GM18907 (cell line): ENCODE measurements around the gene GLYR1.

Experiments
- ATAC-seq: cut with Tn5 transposase; IDR thresholded peaks from one replicate; pipeline ENCODE4 v1.9.1; 2021; ENCODE audit warnings: mild to moderate bottlenecking, moderate library complexity; ENCODE audit not compliant: unreplicated experiment

The GLYR1 gene

GRCh38 chr16:4880006-4880580, 33.0 kb upstream of the GLYR1 start:
- no peak for ATAC-seq

DNA sequence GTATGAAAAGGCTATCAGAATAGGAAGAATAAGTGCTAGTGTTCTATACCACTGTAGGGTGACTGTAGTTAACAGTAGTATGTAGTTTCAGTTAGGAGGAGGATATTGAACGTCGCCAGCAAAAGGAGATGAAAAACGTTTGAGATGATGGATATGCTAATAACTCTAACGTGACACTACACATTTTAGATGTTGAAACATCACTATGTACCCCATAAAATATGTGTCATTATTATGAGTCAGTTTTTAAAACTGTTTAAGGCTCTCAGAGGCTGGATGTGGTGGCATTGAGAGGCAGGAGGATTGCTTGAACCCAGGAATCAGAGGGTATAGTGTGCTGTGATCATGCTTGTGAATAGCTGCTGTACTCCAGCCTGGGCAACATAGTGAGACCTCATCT, 32.0 kb upstream of the GLYR1 start:
- ATAC-seq: no peak

DNA sequence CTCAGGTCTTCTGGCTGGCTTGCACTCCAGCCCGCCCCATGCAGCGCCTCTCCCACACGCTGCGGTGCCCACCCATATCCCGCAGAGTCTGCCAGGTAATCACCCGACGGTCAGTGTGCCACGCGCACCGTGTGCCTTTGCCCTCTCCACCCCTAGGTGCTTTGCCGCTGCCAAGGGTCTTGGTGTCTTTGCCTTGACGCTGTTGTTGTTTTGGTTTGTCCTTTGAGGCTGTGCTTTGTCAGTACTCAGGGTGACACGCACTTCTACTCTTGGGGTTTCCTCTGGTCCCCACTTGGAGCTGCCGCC, 30.2 kb upstream of the GLYR1 start:
- ATAC-seq: no peak

- ATAC-seq: no peak
Observed at GRCh38 chr16:4876646-4877379, 29.7 kb upstream of the GLYR1 start.

DNA sequence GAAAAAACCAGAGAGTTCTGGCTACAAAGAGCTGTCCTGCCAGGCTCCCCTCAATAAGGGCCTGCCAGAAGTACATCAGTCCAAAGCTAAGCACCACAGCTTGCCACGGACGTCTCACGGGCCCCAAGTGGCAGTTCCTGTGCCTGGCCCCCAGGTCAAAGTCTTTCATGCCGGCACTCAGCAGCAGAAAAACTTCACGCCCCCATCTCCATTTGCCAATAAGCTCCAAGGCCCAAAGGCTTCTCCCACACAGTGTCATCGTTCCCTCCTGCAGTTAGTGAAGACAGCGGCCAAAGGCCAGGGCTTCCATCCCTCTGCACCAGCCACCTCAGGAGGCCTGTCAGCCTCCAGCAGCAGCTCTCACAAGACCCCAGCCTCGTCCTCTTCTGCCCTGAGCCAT, 27.6 kb upstream of the GLYR1 start:
- no peak for ATAC-seq

DNA sequence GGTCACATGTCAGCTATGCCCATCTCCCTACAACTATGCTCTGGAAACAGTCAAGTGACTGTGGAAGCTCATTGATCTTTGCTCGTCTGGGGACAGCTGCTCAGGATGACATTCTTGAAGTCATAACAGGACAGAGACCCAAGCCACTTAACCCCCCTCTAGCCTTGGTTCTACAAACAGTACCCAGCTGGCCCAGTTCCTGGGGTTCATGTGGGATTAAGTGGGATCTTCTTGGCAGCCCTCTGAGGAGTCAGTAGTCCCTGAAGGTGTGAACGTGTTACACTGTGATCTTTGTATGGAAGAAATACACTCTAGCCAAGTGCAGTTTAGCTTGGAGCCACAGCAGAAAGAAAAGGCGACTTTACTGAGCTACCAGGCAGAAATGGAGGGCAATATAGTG, 26.0 kb upstream of the GLYR1 start:
- ATAC-seq: no peak

- no peak for ATAC-seq
Observed at GRCh38 chr16:4871071-4871470, 24.0 kb upstream of the GLYR1 start.

- ATAC-seq: no peak
Observed at GRCh38 chr16:4870138-4870671, 23.1 kb upstream of the GLYR1 start.

GRCh38 chr16:4869147-4869805, 22.2 kb upstream of the GLYR1 start:
- ATAC-seq: no peak

DNA sequence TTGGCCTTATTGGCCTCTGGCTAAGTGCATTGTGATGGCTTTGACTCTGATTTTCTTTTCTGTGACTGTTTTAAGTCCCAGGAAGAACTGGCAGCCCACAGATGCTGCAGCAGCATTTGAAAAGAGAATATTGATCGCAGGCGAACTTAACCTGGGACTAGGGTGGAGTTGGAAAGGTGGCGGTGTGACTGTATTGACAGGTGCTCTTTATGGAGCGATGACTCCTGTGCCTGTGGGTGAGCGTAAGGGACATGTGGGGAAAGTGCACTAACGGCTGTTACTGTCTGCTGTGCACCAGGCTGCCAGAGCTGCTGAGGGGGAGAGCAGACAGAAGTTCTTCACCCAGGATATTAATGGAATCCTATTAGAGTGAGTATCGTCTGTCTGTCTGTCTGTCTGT, 21.4 kb upstream of the GLYR1 start:
- no peak for ATAC-seq

DNA sequence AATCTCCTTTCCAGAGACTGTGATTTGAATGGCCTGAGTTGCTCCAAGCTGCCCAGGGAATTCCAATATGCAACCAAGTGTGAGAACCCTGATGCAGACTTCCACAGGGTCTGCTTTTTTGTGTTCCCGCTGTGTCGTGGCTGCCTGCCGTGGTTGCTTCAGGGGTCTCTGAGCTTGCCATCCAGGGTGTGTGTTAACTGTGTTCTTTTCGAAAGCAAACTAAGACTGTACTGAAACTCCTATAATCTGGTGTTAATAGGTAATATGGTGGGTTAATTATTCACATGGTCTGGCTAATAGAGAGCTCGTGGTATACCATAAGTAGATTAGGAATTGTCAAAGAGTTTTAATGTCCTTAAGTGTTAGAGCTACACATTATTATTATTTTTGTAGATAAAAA, 20.9 kb upstream of the GLYR1 start:
- peak; percentile 80 for ATAC-seq

DNA sequence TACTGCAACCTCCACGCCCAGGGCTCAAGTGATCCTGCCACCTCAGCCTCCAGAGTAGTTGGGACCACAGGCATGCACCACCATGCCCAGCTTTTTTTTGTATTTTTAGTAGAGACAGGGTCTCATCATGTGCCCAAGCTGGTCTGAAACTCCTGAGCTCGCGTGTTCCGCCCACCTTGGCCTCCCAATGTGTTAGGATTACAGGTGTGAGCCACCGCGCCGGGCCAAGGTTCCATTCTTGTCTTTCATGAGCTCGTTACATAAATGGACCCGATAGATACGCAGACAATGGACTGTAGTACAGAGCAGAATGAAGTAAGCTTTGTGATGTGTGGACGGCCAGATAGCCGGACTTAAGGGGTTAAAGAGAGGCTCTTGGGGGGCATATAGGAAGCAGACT, 19.5 kb upstream of the GLYR1 start:
- no peak for ATAC-seq

GRCh38 chr16:4865231-4865860, 18.3 kb upstream of the GLYR1 start:
- no peak for ATAC-seq

DNA sequence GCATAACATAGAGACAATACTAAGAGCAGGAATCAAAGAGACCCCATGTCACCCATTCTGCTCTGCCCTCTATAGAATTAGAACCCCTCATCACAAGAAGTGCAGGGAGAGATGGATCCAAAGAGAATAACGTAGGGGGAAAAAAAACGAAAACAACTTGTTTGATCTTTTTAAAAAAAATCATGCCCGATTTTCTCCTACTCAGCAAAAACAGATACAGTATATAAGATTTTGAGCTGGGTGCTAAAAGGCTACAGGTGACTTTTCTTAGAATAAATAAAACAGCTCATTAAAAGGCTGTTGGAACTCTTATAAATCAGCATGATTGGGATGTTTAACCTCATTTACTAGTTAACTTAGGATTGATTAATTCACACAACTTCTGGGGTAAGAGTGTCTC, 17.6 kb upstream of the GLYR1 start:
- no peak for ATAC-seq

- no peak for ATAC-seq
Observed at GRCh38 chr16:4862639-4863038, 15.6 kb upstream of the GLYR1 start.

GRCh38 chr16:4860727-4861342, 13.7 kb upstream of the GLYR1 start:
- ATAC-seq: no peak

- ATAC-seq: no peak
Observed at GRCh38 chr16:4859900-4860255, 12.8 kb upstream of the GLYR1 start.

GRCh38 chr16:4859190-4859899, 12.3 kb upstream of the GLYR1 start:
- ATAC-seq: no peak

GRCh38 chr16:4855804-4856203, 8.7 kb upstream of the GLYR1 start:
- ATAC-seq: no peak

GRCh38 chr16:4855371-4855770, 8.3 kb upstream of the GLYR1 start:
- ATAC-seq: no peak
